ENCODE results near the gene MTA2. TPM values are rescaled to one million over a fixed set of nuclear protein-coding genes. Genes with fewer than 3 reads are reported as not detected.
"Not testable (repeated sequence)": the region's sequence is repeated elsewhere in the genome, so short reads cannot be mapped to it uniquely, and the experiment has no call there.

Gene MTA2
- 194 TPM for polyA plus RNA-seq (2012; ENCODE audit: insufficient read depth, insufficient read length)

- DNase-seq (ENCODE audit: low read depth, low spot score), result peak; percentile 97
- H3K4me3 ChIP-seq (ENCODE audit: low read length), result peak within 1 kb of the TSS; percentile 89
Measured at GRCh38 chr11:62601372-62602140, at the start of gene MTA2. TSS of gene MTA2 (minus strand) at chr11:62601865. CDS start at chr11:62601450, 415 bp downstream.

- DNase-seq (ENCODE audit: low read depth, low spot score), result not testable (repeated sequence)
Measured at GRCh38 chr11:62650283-62650682, 48.6 kb upstream of the MTA2 start.

GRCh38 chr11:62649486-62649885 lies 47.8 kb upstream of the MTA2 start:
- DNase-seq (ENCODE audit: low read depth, low spot score), result no peak
- no peak overlapping the region for H3K4me3 ChIP-seq (ENCODE audit: low read length)

More at GRCh38 chr11:62650283-62650682, 48.6 kb upstream of the MTA2 start:
- H3K4me3 ChIP-seq (ENCODE audit: low read length), result not testable (repeated sequence)

GRCh38 chr11:62648967-62649364 lies 47.3 kb upstream of the MTA2 start:
- no peak for DNase-seq (ENCODE audit: low read depth, low spot score)

GRCh38 chr11:62648185-62648966 lies 46.7 kb upstream of the MTA2 start:
- no peak for DNase-seq (ENCODE audit: low read depth, low spot score)

More at GRCh38 chr11:62648967-62649364, 47.3 kb upstream of the MTA2 start:
- no peak overlapping the region for H3K4me3 ChIP-seq (ENCODE audit: low read length)

GRCh38 chr11:62647609-62648005 lies 45.9 kb upstream of the MTA2 start:
- no peak for DNase-seq (ENCODE audit: low read depth, low spot score)
- no peak overlapping the region for H3K4me3 ChIP-seq (ENCODE audit: low read length)

More at GRCh38 chr11:62648185-62648966, 46.7 kb upstream of the MTA2 start:
- no peak overlapping the region for H3K4me3 ChIP-seq (ENCODE audit: low read length)

- DNase-seq (ENCODE audit: low read depth, low spot score), result no peak
- peak overlapping the region; percentile 27 for H3K4me3 ChIP-seq (ENCODE audit: low read length)
Measured at GRCh38 chr11:62646825-62647608, 45.4 kb upstream of the MTA2 start.

- DNase-seq (ENCODE audit: low read depth, low spot score), result peak; percentile 95
- H3K4me3 ChIP-seq (ENCODE audit: low read length), result peak within 1 kb of the TSS; percentile 99
Measured at GRCh38 chr11:62645946-62646824, 44.5 kb upstream of the MTA2 start, which contains the start of gene GANAB. TSS of gene GANAB (minus strand) at chr11:62646613. CDS start at chr11:62646599, 14 bp downstream.

- no peak for DNase-seq (ENCODE audit: low read depth, low spot score)
- peak overlapping the region; percentile 99 for H3K4me3 ChIP-seq (ENCODE audit: low read length)
Measured at GRCh38 chr11:62645671-62645945, 43.9 kb upstream of the MTA2 start.

- H3K4me3 ChIP-seq (ENCODE audit: low read length), result no peak overlapping the region
- no peak for DNase-seq (ENCODE audit: low read depth, low spot score)
Measured at GRCh38 chr11:62644220-62644619, 42.6 kb upstream of the MTA2 start.

GRCh38 chr11:62632492-62632891 lies 30.8 kb upstream of the MTA2 start:
- DNase-seq (ENCODE audit: low read depth, low spot score), result no peak
- no peak overlapping the region for H3K4me3 ChIP-seq (ENCODE audit: low read length)

- no peak for DNase-seq (ENCODE audit: low read depth, low spot score)
- no peak overlapping the region for H3K4me3 ChIP-seq (ENCODE audit: low read length)
Measured at GRCh38 chr11:62627713-62628112, 26.0 kb upstream of the MTA2 start.

GRCh38 chr11:62622476-62623089 lies 20.9 kb upstream of the MTA2 start:
- H3K4me3 ChIP-seq (ENCODE audit: low read length), result no peak overlapping the region
- DNase-seq (ENCODE audit: low read depth, low spot score), result no peak

GRCh38 chr11:62621567-62622470 lies 20.2 kb upstream of the MTA2 start, which contains the start of gene B3GAT3:
TSS of gene B3GAT3 (minus strand) at chr11:62621986. CDS start at chr11:62621947, 39 bp downstream.
- H3K4me3 ChIP-seq (ENCODE audit: low read length), result peak within 1 kb of the TSS; percentile 67
- peak; percentile 92 for DNase-seq (ENCODE audit: low read depth, low spot score)

- no peak for DNase-seq (ENCODE audit: low read depth, low spot score)
- H3K4me3 ChIP-seq (ENCODE audit: low read length), result peak overlapping the region; percentile 67
Measured at GRCh38 chr11:62621027-62621566, 19.4 kb upstream of the MTA2 start.

GRCh38 chr11:62616957-62617356 lies 15.3 kb upstream of the MTA2 start:
- not testable (repeated sequence) for H3K4me3 ChIP-seq (ENCODE audit: low read length); DNase-seq (ENCODE audit: low read depth, low spot score)

GRCh38 chr11:62615521-62615920 lies 13.9 kb upstream of the MTA2 start:
- no peak overlapping the region for H3K4me3 ChIP-seq (ENCODE audit: low read length)
- DNase-seq (ENCODE audit: low read depth, low spot score), result no peak

Data from Jurkat, Clone E6-1 (cell line).